ENCODE results near the gene ITPRID1.

DNA sequence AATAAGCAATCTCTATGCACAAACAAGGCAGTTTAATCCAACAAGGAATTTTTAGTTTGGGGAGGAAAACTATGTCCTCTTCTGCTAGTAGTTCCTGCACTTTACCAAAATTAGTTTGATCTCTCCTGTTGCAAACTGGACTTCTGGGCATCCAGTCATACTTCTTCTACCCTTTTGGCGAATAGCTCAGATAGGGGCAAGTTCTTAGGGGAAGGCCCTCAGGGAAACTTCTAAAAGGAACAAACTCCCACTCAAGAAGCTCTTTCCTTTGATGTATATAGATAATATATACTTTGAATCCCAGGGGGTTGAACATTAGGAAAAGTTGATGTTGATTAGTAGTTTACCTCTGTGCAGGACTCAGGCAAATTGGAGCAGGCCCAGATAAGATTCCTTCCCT is 151.7 kb downstream of the ITPRID1 start:
- TF ChIP-seq, protein P1, sequence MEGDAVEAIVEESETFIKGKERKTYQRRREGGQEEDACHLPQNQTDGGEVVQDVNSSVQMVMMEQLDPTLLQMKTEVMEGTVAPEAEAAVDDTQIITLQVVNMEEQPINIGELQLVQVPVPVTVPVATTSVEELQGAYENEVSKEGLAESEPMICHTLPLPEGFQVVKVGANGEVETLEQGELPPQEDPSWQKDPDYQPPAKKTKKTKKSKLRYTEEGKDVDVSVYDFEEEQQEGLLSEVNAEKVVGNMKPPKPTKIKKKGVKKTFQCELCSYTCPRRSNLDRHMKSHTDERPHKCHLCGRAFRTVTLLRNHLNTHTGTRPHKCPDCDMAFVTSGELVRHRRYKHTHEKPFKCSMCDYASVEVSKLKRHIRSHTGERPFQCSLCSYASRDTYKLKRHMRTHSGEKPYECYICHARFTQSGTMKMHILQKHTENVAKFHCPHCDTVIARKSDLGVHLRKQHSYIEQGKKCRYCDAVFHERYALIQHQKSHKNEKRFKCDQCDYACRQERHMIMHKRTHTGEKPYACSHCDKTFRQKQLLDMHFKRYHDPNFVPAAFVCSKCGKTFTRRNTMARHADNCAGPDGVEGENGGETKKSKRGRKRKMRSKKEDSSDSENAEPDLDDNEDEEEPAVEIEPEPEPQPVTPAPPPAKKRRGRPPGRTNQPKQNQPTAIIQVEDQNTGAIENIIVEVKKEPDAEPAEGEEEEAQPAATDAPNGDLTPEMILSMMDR (IDR thresholded peaks at IDR 0.05 in 2 of 3, conservative IDR thresholded peaks at IDR 0.05 in 1 of 3; ENCODE audit: borderline replicate concordance in 1 of 3, insufficient read depth in 1 of 3, low read depth in 2 of 3, low read length in 2 of 3), result no peak
- no peak for TF ChIP-seq POLR2A (IDR thresholded peaks at IDR 0.05; ENCODE audit: borderline replicate concordance, extremely low read depth, insufficient read depth, insufficient read length)
- TF ChIP-seq, protein P2, sequence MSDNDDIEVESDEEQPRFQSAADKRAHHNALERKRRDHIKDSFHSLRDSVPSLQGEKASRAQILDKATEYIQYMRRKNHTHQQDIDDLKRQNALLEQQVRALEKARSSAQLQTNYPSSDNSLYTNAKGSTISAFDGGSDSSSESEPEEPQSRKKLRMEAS (IDR thresholded peaks at IDR 0.05), result no peak
- TF ChIP-seq SP1 (IDR thresholded peaks at IDR 0.05; ENCODE audit: low read depth), result no peak

Measured in HCT116 (cell line).